DMS153 treated with DMSO at 0.1 percent for 48 hours (cell line): ENCODE results near the gene ASCL5.

Experiments used
- DNase-seq: peaks from one replicate; lab custom pipeline; 2025; ENCODE audit not compliant: unreplicated experiment; lab: John Stamatoyannopoulos, UW

ASCL5 gene

DNA sequence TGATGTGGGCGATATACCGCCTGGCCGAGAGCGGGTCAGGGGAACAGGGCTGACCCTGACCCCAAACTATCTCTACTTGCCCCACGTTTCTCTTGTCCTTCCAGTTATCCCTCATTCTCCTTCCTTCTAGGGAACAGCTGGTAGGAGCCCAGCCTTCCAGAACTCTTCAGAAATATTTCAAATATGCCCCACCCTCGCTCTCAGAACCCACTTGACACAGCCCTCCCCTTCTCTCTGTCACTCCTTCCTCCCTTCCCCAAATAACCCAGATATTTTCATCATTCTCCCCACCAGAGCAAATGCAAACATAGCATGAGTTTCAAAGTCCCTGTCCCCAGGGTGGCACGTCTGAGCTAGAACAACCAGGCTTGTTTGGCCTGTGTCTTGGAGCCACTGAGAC, 15.8 kb downstream of the ASCL5 start:
- DNase-seq = no peak

- DNase-seq = no peak
These were observed 16.4 kb downstream of the ASCL5 start for GRCh38 chr1:201110616-201111015.

DNA sequence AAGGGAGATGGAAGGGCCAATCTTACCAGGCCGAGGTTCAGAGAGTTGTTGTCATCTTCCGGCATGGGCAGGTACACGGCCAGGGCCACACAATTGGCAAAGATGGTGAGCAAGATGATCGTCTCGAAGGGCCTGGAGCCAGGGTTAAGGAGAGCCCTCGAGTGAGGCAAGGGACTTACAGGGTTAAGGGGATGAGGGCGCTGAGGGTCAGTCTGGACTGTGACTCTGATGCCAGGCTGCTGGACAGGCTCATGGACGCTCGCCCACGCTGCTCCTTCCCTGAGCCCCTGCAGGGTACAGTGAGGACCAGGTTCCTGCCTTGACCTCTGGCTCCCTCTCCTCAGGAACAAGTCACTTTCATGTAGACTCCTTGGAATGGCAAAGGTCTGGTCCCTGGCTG, 16.8 kb downstream of the ASCL5 start:
- DNase-seq = no peak

DNA sequence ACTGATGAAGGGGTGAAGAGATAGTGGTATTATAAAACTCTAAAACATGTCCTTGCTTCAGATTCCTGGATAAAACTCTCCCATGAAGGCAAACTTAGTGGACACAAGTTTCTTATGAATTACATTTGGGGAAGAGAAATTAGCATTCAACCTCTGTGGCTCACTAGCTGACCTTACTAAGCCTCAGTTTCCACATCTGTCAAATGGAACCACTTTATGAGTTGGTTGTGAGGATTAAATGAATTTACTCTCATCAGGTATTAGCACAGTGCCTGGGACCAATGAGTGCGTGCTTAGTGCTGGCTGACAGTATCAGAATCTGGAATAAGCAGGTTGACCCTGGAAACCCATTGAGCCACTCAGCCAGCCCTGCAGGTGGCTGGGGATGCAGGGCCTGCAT, 17.3 kb downstream of the ASCL5 start:
- no peak for DNase-seq

- DNase-seq = peak; percentile 95
These were observed 18.4 kb downstream of the ASCL5 start for GRCh38 chr1:201108614-201109013.

DNA sequence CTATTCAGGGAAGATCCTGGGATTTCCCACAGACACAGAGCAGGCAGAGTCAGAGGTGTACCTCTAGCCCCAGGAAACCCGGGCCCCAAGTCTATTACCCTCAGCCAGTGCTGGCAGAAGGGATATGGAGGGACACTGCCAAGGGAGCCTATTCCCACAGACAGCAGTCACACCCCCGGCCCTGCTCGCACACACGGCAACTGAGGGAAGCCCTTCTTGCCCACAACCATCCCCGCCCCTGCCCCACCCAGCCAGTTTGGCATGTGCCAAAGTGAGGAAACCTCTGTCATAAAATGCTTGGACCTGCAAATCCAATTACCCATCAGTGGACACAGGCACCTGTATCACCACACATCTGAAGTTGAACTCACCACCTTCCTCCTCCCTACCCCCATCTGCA, 21.3 kb downstream of the ASCL5 start:
- DNase-seq = no peak

GRCh38 chr1:201104141-201104540, 22.8 kb downstream of the ASCL5 start:
- no peak for DNase-seq

DNA sequence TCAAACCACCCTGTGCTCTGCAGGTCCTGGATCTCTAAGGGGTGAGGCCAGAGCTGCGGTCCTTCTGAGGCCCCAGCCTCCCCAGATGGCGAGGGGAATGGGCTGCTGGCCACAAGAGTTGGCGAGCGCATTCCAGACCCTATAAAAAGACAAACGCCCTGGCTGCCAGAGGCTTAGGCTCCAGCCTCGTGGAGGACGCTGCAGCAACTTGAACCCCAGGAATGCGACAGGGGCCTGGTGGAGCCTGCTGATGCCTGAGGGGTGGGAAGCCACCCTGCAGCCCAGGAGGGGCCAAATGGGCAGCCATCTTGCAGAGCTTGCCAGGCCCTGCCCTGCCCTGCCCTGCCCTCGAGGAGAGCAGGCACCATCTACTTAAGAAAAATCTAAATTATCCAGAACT, 23.3 kb downstream of the ASCL5 start:
- no peak for DNase-seq

GRCh38 chr1:201100169-201100930, 26.6 kb downstream of the ASCL5 start:
- no peak for DNase-seq

- DNase-seq = no peak
These were observed 27.8 kb downstream of the ASCL5 start for GRCh38 chr1:201098992-201099677.

DNA sequence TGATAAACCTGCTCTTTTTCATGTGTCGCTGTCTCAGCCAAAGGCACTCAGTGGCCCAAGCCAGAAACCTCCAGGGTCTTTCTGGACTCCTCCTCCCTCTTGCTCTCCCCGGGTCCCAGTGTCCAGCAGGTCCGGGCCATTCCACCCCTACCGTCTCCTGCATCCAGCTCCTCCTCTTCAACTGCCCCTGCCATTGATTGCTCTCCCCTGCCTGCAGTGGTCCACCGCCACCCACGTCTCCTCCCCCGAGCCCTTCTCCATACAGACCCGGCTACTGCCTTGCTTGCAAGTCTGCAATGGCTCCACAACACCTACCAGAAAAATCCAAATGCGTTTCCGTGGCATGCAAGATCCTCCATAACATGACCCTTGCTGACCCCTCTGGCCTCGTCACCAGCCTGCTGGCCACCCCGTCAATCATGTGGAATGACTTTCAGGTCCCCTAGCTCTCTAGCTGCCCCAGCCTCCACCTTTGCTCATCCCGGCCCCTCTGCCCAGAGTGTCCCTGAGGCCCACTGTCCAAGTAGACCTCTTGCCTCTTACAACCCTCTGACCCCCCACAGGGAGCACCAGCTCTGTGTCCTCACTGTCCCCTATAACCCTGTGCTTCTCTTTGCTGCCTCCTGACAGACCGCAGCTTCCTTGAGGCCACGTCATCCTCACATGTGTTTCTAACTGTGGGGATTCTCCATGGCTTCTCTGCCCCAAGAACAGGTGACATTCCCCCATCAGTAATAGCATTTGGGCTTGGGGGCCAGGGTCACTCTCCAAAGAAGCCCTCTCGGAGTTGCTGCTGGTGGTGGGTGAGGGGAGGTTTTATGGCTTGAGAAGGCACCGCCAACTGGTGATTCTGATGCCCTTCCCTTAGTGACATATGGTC, 29.8 kb downstream of the ASCL5 start:
- DNase-seq = no peak

- DNase-seq = no peak
These were observed 30.9 kb downstream of the ASCL5 start for GRCh38 chr1:201096041-201096461.

- no peak for DNase-seq
These were observed 31.4 kb downstream of the ASCL5 start for GRCh38 chr1:201095581-201095980.

- DNase-seq = no peak
These were observed 32.2 kb downstream of the ASCL5 start for GRCh38 chr1:201094832-201095231.

- DNase-seq = no peak
These were observed 33.0 kb downstream of the ASCL5 start for GRCh38 chr1:201093962-201094361.

- no peak for DNase-seq
These were observed 33.4 kb downstream of the ASCL5 start for GRCh38 chr1:201093561-201093960.

DNA sequence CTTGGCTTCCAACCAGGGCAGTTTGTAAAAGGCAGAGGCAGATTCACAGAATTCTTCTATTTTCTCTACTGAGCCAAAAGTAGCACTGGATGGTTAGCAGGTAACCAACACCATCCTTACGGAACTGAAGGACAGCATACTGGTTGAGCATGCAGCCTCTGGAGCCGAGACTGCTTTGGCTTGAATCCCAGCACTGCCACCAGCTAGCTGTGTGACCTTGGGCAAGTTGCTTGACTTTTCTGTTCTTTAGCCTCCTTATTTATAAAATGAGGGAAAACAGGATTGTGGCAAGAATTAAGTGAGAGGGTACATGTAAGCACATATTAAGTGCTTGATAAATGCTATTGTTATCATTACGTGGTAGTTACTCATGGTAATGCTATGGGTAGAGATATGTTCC, 34.2 kb downstream of the ASCL5 start:
- DNase-seq = no peak

GRCh38 chr1:201091256-201091655, 35.7 kb downstream of the ASCL5 start:
- DNase-seq = no peak

DNA sequence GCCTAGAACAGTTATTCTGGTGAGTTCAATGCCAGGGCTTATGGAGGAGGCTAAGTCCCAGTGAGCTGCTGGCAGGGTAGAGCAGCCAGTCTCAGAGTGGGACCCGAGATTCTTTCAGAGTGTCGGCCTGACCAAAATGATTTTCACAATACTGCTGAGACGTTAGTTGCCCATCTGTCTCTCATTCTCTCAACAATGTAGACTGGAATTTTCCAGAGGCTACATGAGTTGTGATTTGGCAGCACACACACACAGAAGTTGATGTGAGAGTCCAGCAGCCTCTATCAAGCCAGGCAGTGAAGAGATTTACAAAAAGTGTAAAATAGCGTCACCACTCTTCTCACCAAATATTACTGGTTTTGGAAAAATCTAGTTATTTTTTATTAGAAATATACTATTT, 36.4 kb downstream of the ASCL5 start:
- DNase-seq = no peak

- DNase-seq = no peak
These were observed 37.4 kb downstream of the ASCL5 start for GRCh38 chr1:201089596-201089995.

- no peak for DNase-seq
These were observed 38.0 kb downstream of the ASCL5 start for GRCh38 chr1:201088901-201089525.
